ENCODE measurements around the gene MUC5AC. TPM values are rescaled to one million over a fixed set of nuclear protein-coding genes. Genes with fewer than 3 reads are reported as not detected.
"Not testable (repeated sequence)": the region's sequence is repeated elsewhere in the genome, so short reads cannot be mapped to it uniquely, and the experiment has no call there.

The MUC5AC gene
- not detected for polyA plus RNA-seq (2012; ENCODE audit: insufficient read depth, insufficient read length)

DNA sequence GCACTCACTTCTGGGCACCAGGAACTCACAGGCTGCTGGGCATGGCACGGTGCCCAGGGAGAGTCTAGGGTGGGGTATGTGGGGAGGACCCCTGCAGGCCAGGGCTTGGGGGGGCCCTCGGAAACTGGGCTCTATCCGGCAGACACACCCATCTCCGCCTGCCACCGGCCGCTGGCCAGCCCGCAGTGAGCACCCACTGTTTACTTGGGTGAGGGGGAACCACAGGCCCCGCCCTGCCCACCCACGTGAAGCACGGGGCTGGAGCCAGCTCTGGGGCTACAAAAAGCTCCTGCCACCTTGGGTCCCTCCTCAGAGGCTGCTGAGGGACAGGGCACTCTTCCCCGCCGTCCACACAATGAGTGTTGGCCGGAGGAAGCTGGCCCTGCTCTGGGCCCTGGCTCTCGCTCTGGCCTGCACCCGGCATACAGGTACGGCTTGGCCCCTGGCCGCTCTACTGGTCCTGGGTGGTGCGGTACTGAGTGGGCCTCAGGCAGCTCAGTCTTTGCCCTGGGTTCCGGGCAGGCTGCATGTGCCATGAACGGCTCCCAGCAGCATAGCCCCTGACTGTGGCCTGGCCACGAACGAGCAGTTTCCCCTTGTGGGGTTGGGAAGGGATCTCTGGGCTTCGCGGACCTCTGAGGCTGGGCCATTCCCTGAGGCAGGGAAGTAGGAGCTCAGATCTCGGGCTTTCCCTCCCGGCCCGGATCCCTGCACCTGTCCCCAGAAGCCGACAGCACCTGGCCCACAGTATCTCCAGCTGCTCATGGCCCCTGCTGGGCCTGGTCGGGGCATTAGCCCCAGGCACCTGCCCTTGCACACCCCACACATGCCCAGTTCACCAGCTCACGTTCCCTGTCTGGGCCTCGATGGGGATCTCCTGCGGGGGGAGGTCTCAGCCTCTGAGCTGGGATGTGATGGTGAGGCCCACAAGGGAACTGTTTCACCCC is at the start of gene MUC5AC:
Gene MUC5AC (plus strand): TSS at position 309 of the 947 bp plus-strand sequence. CDS start 47 bp downstream, at position 356.
- no peak within 1 kb of the TSS for H3K4me3 ChIP-seq (ENCODE audit: low read length)
- no peak for DNase-seq (ENCODE audit: low read depth, low spot score)

DNA sequence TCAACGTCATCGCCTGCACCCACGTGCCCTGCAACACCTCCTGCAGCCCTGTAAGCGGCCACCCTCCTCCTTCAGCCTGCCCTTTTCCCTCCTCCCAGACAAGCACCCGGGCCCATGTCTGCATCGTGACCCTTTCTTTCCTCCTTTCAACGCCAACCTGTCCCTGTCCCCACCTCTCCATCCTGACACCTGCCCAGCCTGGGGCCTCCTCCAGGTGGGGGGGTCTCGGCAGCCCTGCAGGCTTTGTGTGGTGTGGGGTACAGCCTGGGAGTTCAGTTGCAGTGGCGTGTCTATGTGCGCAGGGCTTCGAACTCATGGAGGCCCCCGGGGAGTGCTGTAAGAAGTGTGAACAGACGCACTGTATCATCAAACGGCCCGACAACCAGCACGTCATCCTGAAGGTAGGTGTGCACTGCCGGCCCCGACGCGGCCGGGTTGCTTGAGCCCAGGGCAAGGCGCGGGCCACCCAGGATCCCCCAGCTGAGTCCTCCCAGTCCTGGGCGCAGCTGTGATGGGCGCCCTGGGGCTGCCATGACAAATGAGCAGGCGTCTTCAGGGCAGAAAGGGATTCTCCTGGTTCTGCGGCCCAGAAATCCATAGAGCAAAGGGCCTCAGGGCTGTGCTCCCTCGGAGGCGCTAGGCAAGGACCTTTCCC is 49.4 kb upstream of the MUC5AC start:
- H3K4me3 ChIP-seq (ENCODE audit: low read length) = no peak overlapping the region
- DNase-seq (ENCODE audit: low read depth, low spot score) = no peak

DNA sequence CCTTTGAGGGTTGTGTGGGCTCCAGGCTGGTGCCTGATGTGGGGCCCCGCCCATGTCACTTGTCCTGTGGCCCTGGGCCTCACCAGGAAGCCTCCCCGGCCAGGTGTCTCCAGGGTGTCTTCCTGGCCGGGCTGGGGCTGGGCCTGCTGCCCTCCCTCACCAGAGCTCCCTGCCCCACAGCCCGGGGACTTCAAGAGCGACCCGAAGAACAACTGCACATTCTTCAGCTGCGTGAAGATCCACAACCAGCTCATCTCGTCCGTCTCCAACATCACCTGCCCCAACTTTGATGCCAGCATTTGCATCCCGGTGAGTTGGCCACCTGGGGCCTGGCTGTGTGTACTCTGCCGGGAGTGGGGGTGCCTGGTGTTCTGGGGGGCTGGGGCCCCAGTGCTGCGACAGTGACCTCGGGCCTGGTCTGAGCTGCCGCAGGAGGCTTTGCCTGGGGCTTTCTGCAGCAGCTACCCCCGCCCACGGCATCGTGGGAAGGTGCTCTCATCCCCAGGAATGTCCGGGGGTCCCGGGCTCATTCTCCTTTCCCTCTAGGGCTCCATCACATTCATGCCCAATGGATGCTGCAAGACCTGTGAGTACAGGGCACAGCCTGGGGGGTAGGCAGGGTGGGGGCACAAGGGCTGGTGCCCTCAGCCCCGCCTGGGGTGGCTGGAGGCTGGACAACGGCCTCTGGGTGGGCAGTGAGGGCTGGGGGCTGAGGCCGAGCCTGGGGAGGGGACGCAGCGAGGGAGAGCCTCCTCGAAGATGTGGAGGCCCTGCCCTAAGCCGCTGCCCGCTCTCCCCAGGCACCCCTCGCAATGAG is 48.4 kb upstream of the MUC5AC start:
- no peak for DNase-seq (ENCODE audit: low read depth, low spot score)
- no peak overlapping the region for H3K4me3 ChIP-seq (ENCODE audit: low read length)

GRCh38 chr11:1109918-1110705 is 47.6 kb upstream of the MUC5AC start:
- no peak for DNase-seq (ENCODE audit: low read depth, low spot score)
- H3K4me3 ChIP-seq (ENCODE audit: low read length) = no peak overlapping the region

DNA sequence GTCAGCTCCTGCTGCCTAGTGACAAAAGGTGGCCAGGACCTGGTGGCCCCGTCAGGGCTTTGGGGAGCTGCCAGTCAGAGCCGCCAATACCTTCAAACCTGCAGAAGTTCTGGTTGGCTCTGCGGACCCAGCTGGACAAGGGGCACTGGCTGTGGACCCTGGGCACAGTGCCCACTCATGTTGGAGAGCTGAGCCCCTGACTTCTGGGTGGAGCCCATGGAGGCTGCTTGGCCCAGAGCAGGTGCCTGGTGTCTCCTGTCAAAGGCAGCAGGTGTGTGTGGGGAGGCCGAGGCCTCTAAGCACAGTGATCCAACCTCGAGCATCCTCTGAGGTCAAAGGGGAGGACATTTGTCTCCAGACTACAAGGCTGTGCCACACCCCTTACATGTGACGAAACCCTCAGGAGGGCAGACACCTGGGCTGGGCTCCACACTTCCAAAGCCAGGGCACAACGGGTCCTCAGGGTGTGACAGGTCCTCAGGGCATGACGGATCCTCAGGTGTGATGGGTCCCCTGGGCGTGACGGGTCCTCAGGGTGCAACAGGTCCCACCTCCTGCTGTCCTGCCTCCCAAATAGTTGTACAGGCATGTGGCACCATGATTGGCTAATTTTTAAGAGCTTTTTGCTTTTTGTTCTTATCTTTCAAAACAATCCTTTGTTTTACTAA is 46.1 kb upstream of the MUC5AC start:
- no peak for DNase-seq (ENCODE audit: low read depth, low spot score)
- no peak overlapping the region for H3K4me3 ChIP-seq (ENCODE audit: low read length)

DNA sequence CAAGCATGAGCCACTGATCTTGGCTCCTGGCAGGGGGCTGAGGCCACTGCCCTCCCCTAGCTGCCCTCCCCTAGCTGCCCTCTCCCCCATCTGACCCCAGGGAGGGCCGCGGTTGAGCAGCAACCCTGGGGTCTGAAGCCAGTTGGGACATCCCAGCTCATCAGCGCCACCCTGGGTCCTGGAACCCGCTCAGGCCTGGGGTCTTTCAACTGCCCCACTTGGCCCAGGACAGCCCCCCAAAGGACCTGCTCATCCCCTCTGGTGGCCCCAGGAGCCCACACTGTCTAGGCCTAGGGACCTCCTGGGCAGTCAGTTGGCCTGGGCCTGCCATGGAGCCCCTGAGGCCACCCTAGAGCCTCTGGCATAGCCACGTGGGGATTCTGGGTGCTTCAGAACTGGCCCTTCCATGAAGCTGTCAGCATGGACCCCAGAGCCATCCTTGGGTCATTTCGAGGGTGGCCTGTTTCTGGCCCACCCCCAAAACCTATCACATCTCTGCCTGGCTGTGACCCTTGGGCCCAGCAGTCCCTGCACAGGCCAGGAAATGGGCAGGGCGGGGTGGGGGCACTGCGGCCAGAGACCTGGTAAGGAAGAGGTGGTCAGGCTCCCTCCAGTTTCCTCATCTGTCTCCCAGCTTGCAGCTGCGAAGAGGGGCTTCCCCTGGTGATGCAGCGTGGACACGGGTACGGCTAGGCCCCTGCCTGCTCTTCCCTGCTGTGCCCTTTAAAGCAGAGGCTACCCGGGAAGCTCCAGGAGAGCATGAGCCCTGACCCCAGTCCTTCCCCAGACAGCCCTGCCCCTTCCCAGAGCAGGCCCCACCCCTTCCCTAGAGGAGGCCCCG is 45.2 kb upstream of the MUC5AC start:
- no peak overlapping the region for H3K4me3 ChIP-seq (ENCODE audit: low read length)
- no peak for DNase-seq (ENCODE audit: low read depth, low spot score)

GRCh38 chr11:1113405-1114201 is 44.1 kb upstream of the MUC5AC start:
- no peak for DNase-seq (ENCODE audit: low read depth, low spot score)
- H3K4me3 ChIP-seq (ENCODE audit: low read length) = no peak overlapping the region

DNA sequence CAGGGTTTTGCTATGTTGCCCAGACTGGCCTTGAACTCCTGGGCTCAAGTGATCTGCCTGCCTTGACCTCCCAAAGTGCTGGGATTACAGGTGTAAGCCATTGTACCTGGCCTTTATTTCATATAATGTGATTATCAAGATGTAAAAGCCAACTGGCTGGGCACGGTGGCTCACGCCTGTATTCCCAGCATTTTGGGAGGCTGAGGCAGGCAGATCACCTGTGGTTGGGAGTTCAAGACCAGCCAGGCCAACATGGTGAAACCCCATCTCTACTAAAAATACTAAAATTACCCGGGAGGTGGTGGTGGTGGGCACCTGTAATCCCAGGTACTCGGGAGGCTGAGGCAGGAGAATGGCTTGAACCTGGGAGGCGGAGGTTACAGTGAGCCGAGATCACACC is 42.5 kb upstream of the MUC5AC start:
- H3K4me3 ChIP-seq (ENCODE audit: low read length); DNase-seq (ENCODE audit: low read depth, low spot score): not testable (repeated sequence)

- no peak for DNase-seq (ENCODE audit: low read depth, low spot score)
Measured at GRCh38 chr11:1116104-1116503, 41.6 kb upstream of the MUC5AC start.

GRCh38 chr11:1116666-1117390 is 40.9 kb upstream of the MUC5AC start:
- DNase-seq (ENCODE audit: low read depth, low spot score) = no peak
- no peak overlapping the region for H3K4me3 ChIP-seq (ENCODE audit: low read length)

More at GRCh38 chr11:1116104-1116503, 41.6 kb upstream of the MUC5AC start:
- H3K4me3 ChIP-seq (ENCODE audit: low read length) = no peak overlapping the region

- no peak overlapping the region for H3K4me3 ChIP-seq (ENCODE audit: low read length)
- no peak for DNase-seq (ENCODE audit: low read depth, low spot score)
Measured at GRCh38 chr11:1117992-1118391, 39.8 kb upstream of the MUC5AC start.

DNA sequence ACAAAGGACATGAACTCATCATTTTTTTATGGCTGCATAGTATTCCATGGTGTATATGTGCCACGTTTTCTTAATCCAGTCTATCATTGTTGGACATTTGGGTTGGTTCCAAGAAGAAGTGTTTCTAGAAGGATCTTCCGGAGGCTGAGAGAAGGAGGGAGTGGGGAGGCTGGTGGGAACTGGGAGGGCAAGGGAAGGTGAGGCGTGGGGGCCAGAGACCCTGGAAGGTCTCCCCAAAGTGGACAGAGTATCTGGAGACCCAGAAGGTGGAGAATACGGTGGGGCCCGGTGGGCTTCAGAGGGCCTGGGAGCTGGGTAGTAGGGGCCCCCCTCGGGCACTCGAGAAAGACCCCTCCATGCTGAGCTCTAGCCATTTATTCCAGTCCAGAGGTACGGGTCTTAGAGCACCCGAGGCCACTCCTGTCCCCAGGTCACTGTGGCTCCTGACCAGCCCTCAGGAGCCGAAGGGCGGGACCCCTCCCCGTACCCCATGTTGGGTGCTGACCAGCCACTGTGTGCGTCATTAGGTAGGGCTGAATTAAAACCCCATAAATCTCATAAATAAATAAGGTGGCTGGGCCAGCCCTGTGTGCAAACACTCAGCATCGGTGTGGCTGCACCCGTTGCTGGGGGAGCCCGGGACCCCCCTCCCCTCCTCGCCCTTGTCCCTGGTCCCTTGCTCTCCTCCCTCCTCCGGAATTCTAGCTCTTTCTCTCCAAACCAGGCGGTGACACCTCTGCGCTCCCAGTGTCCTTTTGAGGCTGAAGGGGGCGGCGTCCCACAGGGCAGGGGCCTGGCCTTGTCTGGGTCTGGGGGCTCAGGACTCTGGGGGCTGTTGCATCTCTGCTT is 38.8 kb upstream of the MUC5AC start:
- H3K4me3 ChIP-seq (ENCODE audit: low read length) = no peak overlapping the region
- DNase-seq (ENCODE audit: low read depth, low spot score) = no peak

DNA sequence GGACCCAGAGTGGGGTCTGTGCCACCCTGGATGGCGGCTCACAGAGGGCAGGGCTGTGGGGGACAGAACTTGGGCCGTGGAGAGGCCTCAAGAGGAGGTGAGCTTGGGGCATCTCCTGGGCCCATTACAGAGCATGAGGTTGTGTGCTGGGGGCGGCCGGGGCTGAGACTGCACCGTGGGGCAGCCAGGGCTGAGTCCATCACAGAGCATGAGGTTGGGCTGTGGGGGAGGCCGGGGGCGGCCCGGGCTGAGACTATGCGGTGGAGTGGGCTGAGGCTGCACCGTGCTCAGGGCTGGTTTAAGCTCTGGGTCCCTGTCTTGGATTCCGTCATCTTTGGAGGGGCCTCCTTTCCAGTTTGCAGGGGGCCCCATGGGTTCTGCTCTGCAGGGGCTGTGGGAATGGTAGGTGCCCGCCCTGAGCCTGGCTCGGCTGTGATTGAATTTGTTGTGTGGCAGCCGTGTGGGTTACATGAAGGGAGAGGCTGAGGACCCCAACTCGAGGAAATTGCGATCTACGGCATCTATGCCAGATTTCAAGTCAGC is 38.1 kb upstream of the MUC5AC start:
- no peak for DNase-seq (ENCODE audit: low read depth, low spot score)
- H3K4me3 ChIP-seq (ENCODE audit: low read length) = no peak overlapping the region

- DNase-seq (ENCODE audit: low read depth, low spot score) = no peak
- no peak overlapping the region for H3K4me3 ChIP-seq (ENCODE audit: low read length)
Measured at GRCh38 chr11:1120532-1121330, 37.0 kb upstream of the MUC5AC start.
